ENCODE measurements around the gene MAML3.

- TF ChIP-seq CTCF (CRISPR knock-in tag; IDR thresholded peaks at IDR 0.05): no peak
- no peak for TF ChIP-seq EP300 (IDR thresholded peaks at IDR 0.05; ENCODE audit: low read depth in 2 of 2, low read length in 2 of 2)
- TF ChIP-seq EP300 (CRISPR knock-in tag; IDR thresholded peaks at IDR 0.05; ENCODE audit: borderline replicate concordance): no peak
- TF ChIP-seq PRDM4 (CRISPR knock-in tag; IDR thresholded peaks at IDR 0.05; ENCODE audit: borderline replicate concordance): no peak
- no peak for TF ChIP-seq ZNF782 (CRISPR knock-in tag; IDR thresholded peaks at IDR 0.05; ENCODE audit: borderline replicate concordance)
- TF ChIP-seq CREB1 (IDR thresholded peaks at IDR 0.05): no peak
- no peak for TF ChIP-seq CREB1 (CRISPR knock-in tag; IDR thresholded peaks at IDR 0.05)
- TF ChIP-seq ZNF670 (CRISPR knock-in tag; IDR thresholded peaks at IDR 0.05; ENCODE audit: borderline replicate concordance): no peak
- TF ChIP-seq IRX3 (CRISPR knock-in tag; IDR thresholded peaks at IDR 0.05; ENCODE audit: borderline replicate concordance, low read depth): no peak
These were observed 278.6 kb downstream of the MAML3 start for GRCh38 chr4:139875411-139875825.

Data from HepG2 (cell line).